Fibroblast of skin of left biceps (primary cell): Measurements from ENCODE around the gene ACKR3.

Experiments used
- DNase-seq, 2 experiments: peaks; one replicate each; pipeline ENCODE4 v3.0.0-alpha.2; 2013; ENCODE audit warnings: low read depth in 2 of 2

ACKR3 gene

GRCh38 chr2:236628981-236629605 lies 59.5 kb downstream of the ACKR3 start:
- DNase-seq = no peak

- DNase-seq = no peak
Observed at GRCh38 chr2:236629961-236630872, 60.6 kb downstream of the ACKR3 start.

GRCh38 chr2:236631281-236631855 lies 61.7 kb downstream of the ACKR3 start:
- no peak for DNase-seq

- DNase-seq = no peak
Observed at GRCh38 chr2:236631856-236632291, 62.2 kb downstream of the ACKR3 start.
